ENCODE data around the gene OSBPL8. TPM values are rescaled to one million over a fixed set of nuclear protein-coding genes. Genes with fewer than 3 reads are reported as not detected.
A peak's percentile ranks its signal among the peaks of the same experiment; 100 is the strongest.
"Not testable (repeated sequence)": the region's sequence is repeated elsewhere in the genome, so short reads cannot be mapped to it uniquely, and the experiment has no call there.

OSBPL8 gene
- total RNA-seq, 8 experiments from 2014 or later: 22.9 to 63.6 (median 50.5) TPM

DNA sequence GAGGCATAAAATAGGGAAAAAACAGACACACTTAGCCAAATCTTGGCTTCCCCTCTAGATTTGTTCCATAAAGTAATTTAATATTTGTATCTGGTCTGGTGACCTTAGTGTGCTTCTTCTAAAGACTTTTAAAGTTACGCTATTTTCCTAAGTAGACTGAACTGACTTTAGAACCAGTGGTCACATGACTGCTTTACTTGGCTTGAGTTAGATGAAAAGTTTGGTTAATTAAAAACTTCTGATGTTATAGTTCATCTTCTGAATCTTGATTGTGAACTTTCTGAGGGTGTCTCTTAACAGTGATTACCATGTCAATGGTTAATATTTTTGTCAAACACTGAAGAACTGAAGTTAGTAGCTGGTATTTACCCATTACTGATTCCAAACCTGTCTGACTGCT, 214.0 kb downstream of the OSBPL8 start:
- no peak for ATAC-seq (replicated peaks in 6 of 8)
- H3K27ac ChIP-seq: no peak overlapping the region
- peaks cover 0 to 8% of the 10 kb centered on the region in 2 donors for H3K4me1 ChIP-seq (replicated peaks in 1 of 2)
- 83 to 100% (median 100%) methylated on average over 1 of the region's 1 CpG; no CpG with 5 or more reads in 1 of the 10 experiments for whole genome bisulfite sequencing, 10 experiments
- in situ Hi-C loops (cut with MboI; ENCODE audit: low pct_unique_long_range_greater_than_20kb in 2 of 9, low sequenced_read_pairs in 9 of 9, unreplicated experiment in 9 of 9): loop anchor here in 4 of 9 experiments (10.0 to 25.0 kb wide), 5 partner anchors 158 to 808 kb away; partner anchors contain the start of gene NAP1L1 (in 1 of the 4)
- no peak overlapping the region for H3K4me3 ChIP-seq

DNA sequence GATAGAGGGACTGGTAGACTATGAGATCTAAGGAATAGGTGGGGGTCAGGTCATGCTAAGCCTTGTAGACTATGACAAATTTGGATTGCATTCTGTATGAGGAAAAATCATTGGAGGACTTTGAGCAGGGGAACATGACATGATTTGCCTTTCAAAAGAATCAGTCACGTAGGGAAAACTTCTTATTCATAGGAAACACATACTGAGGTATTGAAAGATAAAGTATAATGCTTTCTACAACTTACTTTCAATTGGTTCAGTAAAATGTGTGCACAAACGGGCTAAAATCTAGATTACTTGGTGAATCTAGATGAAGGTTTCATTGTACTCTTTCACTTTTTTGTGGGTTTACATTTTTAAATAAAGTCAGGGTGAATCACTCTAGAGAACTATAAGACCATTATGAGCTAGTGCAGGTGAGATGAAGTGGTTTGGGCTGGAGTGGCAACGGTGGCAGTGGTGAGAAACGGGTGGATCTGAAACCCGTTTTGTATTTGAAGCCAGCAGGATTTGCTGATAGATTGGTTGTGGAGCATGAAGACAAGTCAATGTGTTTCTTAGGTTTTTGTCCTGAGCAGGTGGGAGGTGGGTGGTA, 218.0 kb downstream of the OSBPL8 start:
- in situ Hi-C loops (cut with MboI; ENCODE audit: low pct_unique_long_range_greater_than_20kb in 2 of 9, low sequenced_read_pairs in 9 of 9, unreplicated experiment in 9 of 9): loop anchor here in 4 of 9 experiments (10.0 to 25.0 kb wide), 5 partner anchors 154 to 804 kb away; partner anchors contain the start of gene NAP1L1 (in 1 of the 4)
- WGBS, 10 experiments: 52 to 86% (median 77%) methylated on average over 1 to 5 of the region's 5 CpGs; no CpG with 5 or more reads in 1 of the 10 experiments
- ATAC-seq (replicated peaks in 6 of 8): peak in 1 of 8 experiments; percentile 29
- Histone ChIP-seq H3K4me3 (no peak overlapping the region), H3K27ac (no peak overlapping the region), H3K4me1 (replicated peaks in 1 of 2) (peaks cover 0 to 3% of the 10 kb centered on the region in 2 donors)

DNA sequence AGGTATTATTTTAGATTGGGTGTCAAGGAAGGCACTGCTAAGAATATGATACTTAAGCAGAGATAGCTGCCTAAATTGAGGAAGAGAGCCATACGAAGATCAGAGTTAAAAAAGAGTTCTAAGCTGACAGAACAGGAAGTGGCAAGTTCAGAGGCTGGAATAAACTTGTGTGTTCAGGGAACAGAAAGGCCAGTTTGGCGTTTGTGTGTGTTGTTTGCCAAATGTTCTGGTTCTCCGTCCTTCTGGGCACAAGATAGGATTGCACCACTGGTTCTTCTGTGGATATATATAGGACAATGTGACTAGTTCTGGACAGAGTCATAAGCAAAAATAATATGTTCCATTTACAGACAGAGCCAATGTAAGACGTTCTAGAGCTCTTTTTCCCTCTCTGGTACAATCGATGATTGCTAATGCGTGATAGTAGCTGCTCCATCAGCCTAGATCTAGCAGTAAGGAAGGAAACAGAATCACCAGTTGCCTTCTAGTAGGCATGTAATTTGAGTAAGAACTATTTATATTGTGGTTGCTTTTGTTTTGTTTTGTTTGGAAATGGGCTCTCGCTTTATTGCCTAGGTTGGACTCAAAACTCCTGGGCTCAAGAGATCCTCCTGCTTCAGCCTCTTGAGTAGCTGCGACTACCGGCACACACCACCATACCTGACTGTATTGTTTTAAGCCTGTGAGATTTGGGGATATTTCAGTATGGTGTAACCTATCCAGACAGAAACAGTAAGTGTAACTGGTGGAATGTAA, 218.7 kb downstream of the OSBPL8 start:
- 0 to 100% (median 80%) methylated on average over 1 to 8 of the region's 9 CpGs for WGBS, 10 experiments
- in situ Hi-C loops (cut with MboI; ENCODE audit: low pct_unique_long_range_greater_than_20kb in 2 of 9, low sequenced_read_pairs in 9 of 9, unreplicated experiment in 9 of 9): loop anchor here in 4 of 9 experiments (10.0 to 25.0 kb wide), 5 partner anchors 154 to 804 kb away; partner anchors contain the start of gene NAP1L1 (in 1 of the 4)
- H3K27ac ChIP-seq: no peak overlapping the region
- no peaks in the 10 kb centered on the region for H3K4me1 ChIP-seq (replicated peaks in 1 of 2)
- no peak for ATAC-seq (replicated peaks in 6 of 8)
- H3K4me3 ChIP-seq: no peak overlapping the region

DNA sequence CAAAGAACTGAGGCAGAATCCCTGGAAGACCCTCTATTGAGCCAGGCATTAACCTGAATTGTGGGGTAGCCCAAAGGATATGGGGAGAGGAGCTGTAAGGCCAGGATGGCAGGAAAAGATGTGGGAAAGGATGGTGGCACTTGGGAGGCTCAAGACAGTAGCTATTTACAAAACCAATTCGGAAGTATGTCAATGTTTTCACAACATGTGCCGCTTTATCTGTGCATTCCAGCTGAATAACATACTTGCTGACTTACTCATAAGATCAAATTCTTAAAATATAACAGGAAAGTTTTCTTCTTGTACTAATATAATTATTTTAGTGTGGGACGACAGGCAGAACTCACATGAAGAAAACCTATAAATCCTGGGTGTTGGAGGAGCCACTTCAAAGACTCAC, 222.0 kb downstream of the OSBPL8 start:
- H3K27ac ChIP-seq: no peak overlapping the region
- H3K4me3 ChIP-seq: no peak overlapping the region
- 24 to 100% (median 74%) methylated on average over 2 to 3 of the region's 3 CpGs; no CpG with 5 or more reads in 2 of the 10 experiments for WGBS, 10 experiments
- in situ Hi-C loops (cut with MboI; ENCODE audit: low pct_unique_long_range_greater_than_20kb in 2 of 9, low sequenced_read_pairs in 9 of 9, unreplicated experiment in 9 of 9): loop anchor here in 4 of 9 experiments (25.0 kb wide), 4 partner anchors 150 to 800 kb away; partner anchors contain the start of gene NAP1L1 (in 1 of the 4)
- H3K4me1 ChIP-seq (replicated peaks in 1 of 2): no peaks in the 10 kb centered on the region
- no peak for ATAC-seq (replicated peaks in 6 of 8)

DNA sequence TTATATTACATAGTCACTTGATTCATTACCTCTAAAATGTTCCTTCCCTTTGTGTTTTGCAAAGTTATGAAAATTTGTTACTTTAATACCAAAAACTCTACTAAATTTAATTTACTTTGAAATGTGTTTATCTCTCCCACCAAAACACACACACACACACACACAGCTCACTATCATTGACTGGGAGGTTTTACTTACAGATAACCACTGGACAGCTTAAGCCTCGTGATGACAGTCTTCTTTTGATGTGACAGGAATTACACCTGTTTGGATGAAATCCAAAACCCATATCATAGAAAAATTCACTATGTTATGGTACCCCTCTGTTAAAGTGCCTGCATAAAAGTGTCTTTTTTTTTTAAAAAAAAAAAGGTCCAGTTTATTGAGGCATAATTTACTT, 227.0 kb downstream of the OSBPL8 start:
- Histone ChIP-seq H3K4me1 (replicated peaks in 1 of 2) (no peaks in the 10 kb centered on the region), H3K27ac (no peak overlapping the region), H3K4me3 (no peak overlapping the region)
- in situ Hi-C loops (cut with MboI; ENCODE audit: low pct_unique_long_range_greater_than_20kb in 2 of 9, low sequenced_read_pairs in 9 of 9, unreplicated experiment in 9 of 9): loop anchor here in 4 of 9 experiments (25.0 kb wide), 4 partner anchors 145 to 795 kb away; partner anchors contain the start of gene NAP1L1 (in 1 of the 4)
- no peak for ATAC-seq (replicated peaks in 6 of 8)
- WGBS, 10 experiments: 0 to 100% (median 44%) methylated on average over 1 of the region's 1 CpG; no CpG with 5 or more reads in 5 of the 10 experiments

DNA sequence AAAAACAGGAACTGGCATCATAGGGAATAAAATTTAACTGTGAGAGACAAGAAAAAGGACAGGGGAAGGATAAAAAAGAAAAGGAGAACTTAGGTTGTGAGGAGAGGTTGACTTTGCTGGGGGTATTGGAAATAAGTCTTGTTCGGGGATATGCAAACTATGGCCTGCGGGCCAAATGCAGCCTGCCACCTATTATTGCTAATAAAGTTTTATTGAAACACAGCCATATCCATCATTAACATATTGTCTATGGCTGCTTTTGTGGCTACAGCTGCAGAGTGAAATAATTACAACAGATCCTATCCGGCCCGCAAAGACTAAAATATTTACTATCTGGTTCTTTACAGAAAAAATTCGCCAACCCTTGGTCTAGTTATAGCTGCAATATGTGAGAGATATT, 230.0 kb downstream of the OSBPL8 start:
- WGBS, 10 experiments: 84 to 100% (median 95%) methylated on average over 2 to 5 of the region's 5 CpGs; no CpG with 5 or more reads in 1 of the 10 experiments
- no peak for ATAC-seq (replicated peaks in 6 of 8)
- no peaks in the 10 kb centered on the region for H3K4me1 ChIP-seq (replicated peaks in 1 of 2)
- no peak overlapping the region for H3K27ac ChIP-seq
- in situ Hi-C loops (cut with MboI; ENCODE audit: low pct_unique_long_range_greater_than_20kb in 2 of 9, low sequenced_read_pairs in 9 of 9, unreplicated experiment in 9 of 9): loop anchor here in 4 of 9 experiments (25.0 kb wide), 4 partner anchors 142 to 792 kb away; partner anchors contain the start of gene NAP1L1 (in 1 of the 4)
- no peak overlapping the region for H3K4me3 ChIP-seq

DNA sequence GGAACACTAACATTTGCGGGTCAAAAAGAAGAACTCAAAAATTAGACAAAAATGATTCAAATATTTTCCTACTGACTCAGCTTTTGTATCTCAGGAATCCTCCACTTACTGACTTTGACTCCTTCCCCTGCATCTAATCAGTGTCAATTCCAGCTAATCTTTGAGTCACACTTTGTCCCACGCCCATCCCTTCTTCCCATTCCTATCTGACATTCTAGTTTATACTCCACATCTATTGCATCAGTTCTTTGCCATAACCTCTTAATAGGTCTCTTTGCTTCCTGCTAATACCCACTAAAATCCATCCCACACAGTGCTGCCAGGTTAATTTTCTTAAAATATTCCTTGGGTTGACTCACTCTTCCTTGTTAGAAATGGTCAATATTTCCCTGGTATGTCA, 230.4 kb downstream of the OSBPL8 start:
- no peak overlapping the region for H3K27ac ChIP-seq
- 6 to 100% (median 87%) methylated on average over 1 to 2 of the region's 2 CpGs for WGBS, 10 experiments
- in situ Hi-C loops (cut with MboI; ENCODE audit: low pct_unique_long_range_greater_than_20kb in 2 of 9, low sequenced_read_pairs in 9 of 9, unreplicated experiment in 9 of 9): loop anchor here in 4 of 9 experiments (25.0 kb wide), 4 partner anchors 142 to 792 kb away; partner anchors contain the start of gene NAP1L1 (in 1 of the 4)
- ATAC-seq (replicated peaks in 6 of 8): peak in 2 of 8 experiments; percentile 100
- no peak overlapping the region for H3K4me3 ChIP-seq
- no peaks in the 10 kb centered on the region for H3K4me1 ChIP-seq (replicated peaks in 1 of 2)

DNA sequence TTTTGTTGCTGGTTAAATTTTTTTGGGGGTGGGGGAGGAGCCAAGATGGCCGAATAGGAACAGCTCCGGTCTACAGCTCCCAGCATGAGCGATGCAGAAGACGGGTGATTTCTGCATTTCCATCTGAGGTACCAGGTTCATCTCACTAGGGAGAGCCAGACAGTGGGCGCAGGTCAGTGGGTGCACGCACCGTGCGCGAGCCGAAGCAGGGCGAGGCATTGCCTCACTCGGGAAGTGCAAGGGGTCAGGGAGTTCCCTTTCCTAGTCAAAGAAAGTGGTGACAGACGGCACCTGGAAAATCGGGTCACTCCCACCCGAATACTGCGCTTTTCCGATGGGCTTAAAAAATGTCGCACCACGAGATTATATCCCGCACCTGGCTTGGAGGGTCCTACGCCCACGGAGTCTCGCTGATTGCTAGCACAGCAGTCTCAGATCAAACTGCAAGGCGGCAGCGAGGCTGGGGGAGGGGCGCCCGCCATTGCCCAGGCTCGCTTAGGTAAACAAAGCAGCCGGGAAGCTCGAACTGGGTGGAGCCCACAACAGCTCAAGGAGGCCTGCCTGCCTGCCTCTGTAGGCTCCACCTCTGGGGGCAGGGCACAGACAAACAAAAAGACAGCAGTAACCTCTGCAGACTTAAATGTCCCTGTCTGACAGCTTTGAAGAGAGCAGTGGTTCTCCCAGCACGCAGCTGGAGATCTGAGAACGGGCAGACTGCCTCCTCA, 239.8 kb downstream of the OSBPL8 start:
- H3K27ac ChIP-seq: peak overlapping the region; percentile 57 to 63
- WGBS, 10 experiments: 23 to 100% methylated on average over 1 to 7 of the region's 32 CpGs; no CpG with 5 or more reads in 8 of the 10 experiments
- H3K4me1 ChIP-seq (replicated peaks in 1 of 2); in situ Hi-C loops (cut with MboI; ENCODE audit: low pct_unique_long_range_greater_than_20kb in 2 of 9, low sequenced_read_pairs in 9 of 9, unreplicated experiment in 9 of 9); ATAC-seq (replicated peaks in 6 of 8): not testable (repeated sequence)
- peak overlapping the region; percentile 23 to 37 (median 31) for H3K4me3 ChIP-seq

DNA sequence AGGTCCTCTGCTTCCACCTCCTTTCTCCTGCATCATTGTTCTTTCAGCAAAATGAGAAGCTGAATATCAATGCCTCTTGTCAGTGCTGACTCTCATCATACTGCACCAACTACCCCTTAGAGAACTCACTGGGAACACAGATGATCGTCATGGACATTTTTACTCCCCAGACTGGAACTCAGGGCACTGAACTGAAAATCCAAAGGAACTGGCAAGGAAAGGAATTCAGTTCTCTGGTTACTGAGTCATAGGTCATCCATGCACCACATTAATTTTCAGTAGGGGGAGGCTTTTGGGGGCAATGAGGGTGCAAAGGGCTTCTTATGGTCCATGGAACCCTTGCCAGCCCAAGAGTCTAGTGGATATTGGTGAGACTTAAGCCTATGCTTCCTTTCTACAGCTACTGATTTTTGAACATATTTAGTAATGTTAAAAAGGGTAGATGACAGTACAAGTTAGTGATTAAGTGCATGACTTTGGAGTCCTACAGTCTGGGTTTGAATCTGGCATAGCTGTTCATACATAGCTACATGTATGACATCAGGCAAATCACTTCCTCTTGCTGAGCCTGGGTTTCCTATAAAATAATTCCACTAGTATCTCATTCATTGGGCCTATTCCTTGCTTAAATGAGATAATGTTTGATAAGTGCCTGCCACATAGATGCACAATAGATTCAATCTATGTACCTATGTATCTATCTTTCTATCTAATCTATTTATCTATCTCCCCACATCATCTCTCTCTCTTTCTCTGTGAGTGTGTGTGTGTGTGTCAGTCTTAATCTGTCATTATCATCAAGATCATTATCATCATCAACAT, 240.6 kb downstream of the OSBPL8 start:
- peak overlapping the region in 2 of 5 donors; percentile 28 to 31 for H3K4me3 ChIP-seq
- in situ Hi-C loops (cut with MboI; ENCODE audit: low pct_unique_long_range_greater_than_20kb in 2 of 9, low sequenced_read_pairs in 9 of 9, unreplicated experiment in 9 of 9): no loop called here
- 71 to 100% (median 100%) methylated on average over 1 of the region's 1 CpG; no CpG with 5 or more reads in 3 of the 10 experiments for WGBS, 10 experiments
- peaks cover 0 to 4% of the 10 kb centered on the region in 2 donors for H3K4me1 ChIP-seq (replicated peaks in 1 of 2)
- no peak for ATAC-seq (replicated peaks in 6 of 8)
- no peak overlapping the region for H3K27ac ChIP-seq

DNA sequence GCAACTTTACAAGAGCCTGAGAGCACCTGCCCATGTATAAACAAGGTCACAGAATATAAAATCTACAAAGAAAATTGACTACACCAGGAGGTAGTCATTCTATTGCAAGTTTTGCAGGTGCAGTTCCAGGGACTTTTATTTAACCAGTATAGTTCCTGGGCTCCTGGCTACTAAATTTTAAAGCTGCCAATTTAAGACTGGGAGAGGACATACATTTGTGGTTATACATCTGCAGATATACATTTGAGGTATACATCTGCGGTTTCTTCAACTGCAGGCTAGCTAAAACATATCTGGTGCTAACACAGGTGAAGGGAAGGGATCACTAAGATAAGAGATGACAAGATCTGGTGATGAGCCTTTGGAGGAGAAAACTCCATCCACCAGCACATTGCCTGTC, 241.6 kb downstream of the OSBPL8 start:
- no peak overlapping the region for H3K27ac ChIP-seq
- no peak for ATAC-seq (replicated peaks in 6 of 8)
- H3K4me3 ChIP-seq: no peak overlapping the region
- in situ Hi-C loops (cut with MboI; ENCODE audit: low pct_unique_long_range_greater_than_20kb in 2 of 9, low sequenced_read_pairs in 9 of 9, unreplicated experiment in 9 of 9): no loop called here
- peaks cover 0 to 4% of the 10 kb centered on the region in 2 donors for H3K4me1 ChIP-seq (replicated peaks in 1 of 2)
- 80 to 100% (median 96%) methylated on average over 1 of the region's 1 CpG; no CpG with 5 or more reads in 4 of the 10 experiments for WGBS, 10 experiments

DNA sequence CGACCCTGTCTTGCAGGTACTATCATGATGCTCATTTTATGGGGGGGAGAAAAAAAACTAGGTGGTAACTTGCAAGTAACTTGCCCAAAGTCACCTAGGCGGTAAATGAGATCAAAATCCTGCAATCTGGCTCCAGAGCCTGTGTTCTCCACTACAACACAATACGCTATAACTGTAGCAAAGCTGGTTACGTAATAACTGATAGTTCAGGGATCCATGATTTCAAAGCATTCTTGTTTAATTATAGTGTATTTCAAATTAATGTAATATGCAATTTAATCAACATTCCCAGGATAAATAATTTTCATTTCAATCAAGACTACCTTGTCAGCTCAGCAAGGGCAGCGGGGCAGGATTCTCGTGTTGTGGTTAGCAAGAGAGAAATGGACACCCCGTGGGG, 243.1 kb downstream of the OSBPL8 start:
- WGBS, 10 experiments: 44 to 100% (median 77%) methylated on average over 2 to 7 of the region's 7 CpGs
- in situ Hi-C loops (cut with MboI; ENCODE audit: low pct_unique_long_range_greater_than_20kb in 2 of 9, low sequenced_read_pairs in 9 of 9, unreplicated experiment in 9 of 9): no loop called here
- H3K4me1 ChIP-seq (replicated peaks in 1 of 2): peaks cover 2 to 11% of the 10 kb centered on the region in 2 donors
- no peak overlapping the region for H3K27ac ChIP-seq
- no peak for ATAC-seq (replicated peaks in 6 of 8)
- H3K4me3 ChIP-seq: no peak overlapping the region

DNA sequence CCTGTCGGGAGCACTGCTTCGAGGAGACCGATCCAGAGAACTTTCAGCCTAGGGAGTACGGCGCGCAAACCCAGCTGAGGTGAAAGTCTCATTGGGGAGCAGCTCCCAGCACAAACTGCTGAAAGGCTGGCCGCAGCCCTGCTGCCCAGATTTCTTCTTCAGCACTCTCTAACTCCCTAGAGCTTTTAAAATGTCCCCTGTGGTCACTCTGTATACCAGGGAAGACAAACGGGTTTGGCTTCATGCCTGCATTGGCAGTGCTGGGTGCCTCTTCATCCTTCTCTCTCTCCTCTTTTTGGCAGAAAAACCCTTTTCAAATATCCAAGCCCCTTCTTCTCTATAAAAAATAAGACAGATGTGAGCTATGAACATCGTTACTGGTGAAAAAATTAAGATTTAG, 246.3 kb downstream of the OSBPL8 start:
- peak in 1 of 8 experiments; percentile 22 for ATAC-seq (replicated peaks in 6 of 8)
- in situ Hi-C loops (cut with MboI; ENCODE audit: low pct_unique_long_range_greater_than_20kb in 2 of 9, low sequenced_read_pairs in 9 of 9, unreplicated experiment in 9 of 9): no loop called here
- peaks cover 2 to 6% of the 10 kb centered on the region in 2 donors for H3K4me1 ChIP-seq (replicated peaks in 1 of 2)
- WGBS, 10 experiments: 20 to 93% (median 78%) methylated on average over 1 to 8 of the region's 9 CpGs; no CpG with 5 or more reads in 1 of the 10 experiments
- H3K4me3 ChIP-seq: no peak overlapping the region
- no peak overlapping the region for H3K27ac ChIP-seq

Measured in motor neuron (in vitro differentiated cells).